Breast epithelium (tissue), 3 donors: ENCODE measurements around the gene AHRR.
A peak's percentile ranks its signal among the peaks of the same experiment; 100 is the strongest.

ENCODE experiments used
- CTCF ChIP-seq, 3 donors: fragments of 450-650 bp; IDR thresholded peaks; one replicate each; pipeline ENCODE4 v1.5.1; 2016 to 2017; ENCODE audit warnings: antibody characterized with exemption in 3 of 3, mild to moderate bottlenecking in 3 of 3, moderate library complexity in 3 of 3
- POLR2A ChIP-seq: fragments of 450-650 bp; IDR thresholded peaks from one replicate; pipeline ENCODE4 v1.6.1; 2016; ENCODE audit warnings: antibody characterized with exemption, mild to moderate bottlenecking, moderate library complexity
- POLR2AphosphoS5 ChIP-seq, 3 donors: sonication (generic); formaldehyde crosslinking; IDR thresholded peaks; one replicate each; pipeline ENCODE4 v1.6.1; 2017; ENCODE audit warnings: antibody characterized with exemption in 3 of 3

GRCh38 chr5:443239-444151 is 122.0 kb downstream of the AHRR start:
- TF ChIP-seq CTCF (IDR thresholded peaks at IDR 0.05) (no peak), POLR2AphosphoS5 (IDR thresholded peaks at IDR 0.05) (peak in 1 of 3 donors; percentile 27), POLR2A (no peak)
